GM18511 (cell line): Measurements from ENCODE around the gene CRISP2.

Experiments used
- ATAC-seq: cut with Tn5 transposase; IDR thresholded peaks from one replicate; pipeline ENCODE4 v1.9.1; 2021; ENCODE audit warnings: mild to moderate bottlenecking, moderate library complexity; ENCODE audit not compliant: unreplicated experiment

The CRISP2 gene

DNA sequence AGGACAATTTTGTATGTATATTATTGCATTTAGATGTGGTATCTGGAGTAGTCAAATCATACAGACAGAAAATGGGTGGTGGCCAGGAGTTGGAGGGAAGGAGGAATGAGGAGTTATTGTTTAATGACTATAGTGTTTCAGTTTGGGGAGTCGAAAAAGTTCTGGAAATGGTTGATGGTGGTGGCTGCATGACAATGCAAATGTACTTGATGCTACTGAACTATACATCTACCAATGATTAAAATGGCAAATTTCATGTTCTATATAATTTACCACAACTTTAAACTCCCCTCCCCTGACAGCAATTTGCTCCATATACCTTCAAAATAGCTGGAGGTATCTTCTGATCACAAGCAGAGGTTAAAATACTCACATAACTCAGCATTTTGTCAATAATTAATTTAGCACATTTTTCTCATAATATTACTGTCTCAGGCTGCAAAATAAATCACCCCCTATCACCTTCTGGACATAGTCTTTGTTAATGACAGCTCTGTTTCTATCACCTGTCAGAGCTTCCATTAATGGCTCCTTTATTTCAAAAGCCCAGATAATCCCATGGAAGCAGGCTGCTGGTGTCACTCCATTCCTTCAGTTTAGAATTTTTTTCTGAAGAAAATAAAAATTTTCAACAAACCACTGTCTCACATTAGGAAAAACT, 51.0 kb downstream of the CRISP2 start:
- no peak for ATAC-seq

DNA sequence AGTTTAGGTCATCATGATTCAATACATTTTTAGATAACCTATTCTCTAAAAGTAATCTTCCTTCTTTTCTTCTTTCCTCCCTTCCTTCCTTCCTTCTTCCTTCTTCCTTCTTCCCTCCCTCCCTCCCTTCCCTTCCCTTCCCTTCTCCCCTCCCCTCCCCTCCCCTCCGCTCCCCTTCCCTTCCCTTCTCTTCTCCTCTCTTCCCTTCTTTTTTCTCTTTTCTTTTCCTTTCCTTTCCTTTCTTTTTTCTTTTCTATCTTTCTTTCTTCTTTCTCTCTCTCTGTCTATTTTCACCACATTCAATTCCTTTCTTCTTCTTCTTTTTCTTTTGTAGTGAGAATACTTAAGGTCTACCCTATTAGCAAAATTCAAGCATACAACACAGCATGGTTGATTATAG, 59.4 kb downstream of the CRISP2 start:
- ATAC-seq: no peak

DNA sequence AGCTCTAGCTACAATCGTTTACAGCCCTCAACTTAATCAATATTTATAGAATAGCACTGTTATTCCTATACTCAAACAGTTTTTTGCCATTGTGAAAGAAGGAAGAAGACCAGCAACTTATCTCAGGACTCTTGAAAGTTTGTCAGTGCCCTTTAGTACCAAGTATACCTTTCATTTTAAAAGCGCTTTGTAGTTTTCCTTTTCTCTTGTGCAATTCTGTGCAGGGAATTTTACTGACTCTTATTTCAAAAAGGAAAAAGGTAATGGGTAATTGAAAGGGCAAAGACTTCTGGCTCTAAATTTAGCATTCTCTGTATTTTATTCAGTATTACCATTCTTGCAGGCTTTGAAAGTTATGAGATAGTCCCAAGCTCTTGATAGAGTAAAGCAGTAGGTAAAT, 59.9 kb downstream of the CRISP2 start:
- no peak for ATAC-seq

DNA sequence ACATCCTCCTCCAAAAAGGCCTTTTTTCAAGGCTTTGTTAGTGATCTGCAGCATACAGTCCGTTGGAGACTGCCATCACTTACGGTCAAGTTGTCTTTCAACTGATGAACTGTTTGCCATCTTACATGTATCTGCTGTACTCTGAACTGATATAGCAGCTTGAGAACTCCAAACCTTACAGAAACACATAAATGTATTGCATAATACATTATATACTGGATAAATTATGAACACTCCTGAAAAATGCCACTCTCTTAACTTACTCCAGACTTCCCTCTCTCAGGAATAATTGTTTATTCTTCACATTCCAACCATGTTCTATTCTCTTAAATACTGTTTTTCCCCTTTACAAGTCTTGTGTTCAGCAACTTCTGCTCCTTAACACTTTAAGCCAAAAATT, 62.1 kb downstream of the CRISP2 start:
- ATAC-seq: no peak

DNA sequence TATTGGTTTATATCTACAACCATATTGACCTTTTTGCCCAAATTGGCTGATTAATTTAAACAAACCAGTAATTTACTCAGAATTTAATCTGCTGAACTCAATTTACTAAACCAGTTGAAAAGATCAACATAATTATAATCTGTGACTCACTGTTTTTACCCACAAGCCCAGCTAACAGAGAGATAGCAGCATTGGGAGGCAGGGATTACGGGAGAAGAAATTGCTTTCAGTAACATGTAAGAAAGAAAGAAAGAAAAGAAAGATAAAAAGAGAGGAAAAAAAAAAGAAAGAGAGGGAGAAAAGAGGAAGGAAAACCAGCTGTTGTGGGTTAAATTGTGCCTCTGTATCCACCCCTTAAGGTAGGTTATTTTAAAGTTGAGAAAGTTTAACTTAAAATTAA, 63.4 kb downstream of the CRISP2 start:
- ATAC-seq: no peak

DNA sequence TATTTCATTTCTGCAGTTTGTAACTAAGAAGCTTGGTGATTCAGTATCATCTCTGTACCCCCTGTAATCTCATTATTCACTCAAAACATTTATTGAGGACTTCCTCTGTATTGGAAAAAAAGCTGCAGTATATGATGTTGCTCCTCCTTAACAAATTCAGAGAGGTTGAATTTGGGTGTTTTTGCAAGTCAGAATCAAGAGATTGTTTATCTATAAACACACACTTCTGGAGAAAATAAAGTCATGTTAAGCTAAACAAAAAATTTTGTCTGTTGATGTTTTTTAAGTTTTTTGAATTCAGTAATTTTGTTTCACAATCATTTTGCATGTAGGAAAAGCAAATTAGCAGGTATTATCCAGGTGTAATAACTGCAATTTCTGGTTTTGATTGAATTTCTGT, 65.3 kb downstream of the CRISP2 start:
- ATAC-seq: no peak

DNA sequence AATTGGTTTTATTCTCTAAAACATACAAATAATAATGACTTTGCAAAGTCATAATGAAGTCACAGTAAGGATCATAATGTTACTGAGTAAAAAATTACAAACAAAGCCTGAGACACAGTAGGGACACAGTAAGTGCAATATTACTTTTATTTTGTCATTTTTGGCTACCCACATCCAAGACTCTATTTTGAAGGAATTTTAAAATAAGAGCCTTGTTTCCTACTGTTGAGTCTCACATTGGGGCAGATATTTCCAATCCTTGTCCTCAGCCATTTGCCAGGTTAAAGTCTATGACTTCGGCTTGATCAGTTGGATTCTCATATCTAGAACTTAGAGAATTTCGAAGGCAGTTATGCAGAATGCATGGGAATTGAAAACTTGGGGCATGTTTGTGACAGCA, 65.9 kb downstream of the CRISP2 start:
- ATAC-seq: no peak

DNA sequence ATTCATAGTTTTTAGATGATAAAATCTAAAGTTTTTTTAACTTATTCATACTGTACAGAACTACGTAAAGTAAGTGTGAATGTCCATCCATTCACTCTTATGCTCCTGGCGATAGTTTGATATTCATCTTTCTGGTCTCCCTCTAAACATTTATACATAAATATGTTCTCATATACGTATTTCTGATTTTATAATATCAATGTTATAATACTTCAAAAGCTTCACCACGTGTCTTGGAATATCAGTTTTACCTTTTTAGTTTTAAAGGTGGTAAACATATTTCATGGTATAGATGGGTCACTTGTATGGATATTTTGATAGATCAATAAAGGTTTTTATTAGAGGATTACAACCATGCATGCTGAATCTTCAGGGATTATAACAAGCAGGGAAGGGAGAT, 66.4 kb downstream of the CRISP2 start:
- no peak for ATAC-seq

DNA sequence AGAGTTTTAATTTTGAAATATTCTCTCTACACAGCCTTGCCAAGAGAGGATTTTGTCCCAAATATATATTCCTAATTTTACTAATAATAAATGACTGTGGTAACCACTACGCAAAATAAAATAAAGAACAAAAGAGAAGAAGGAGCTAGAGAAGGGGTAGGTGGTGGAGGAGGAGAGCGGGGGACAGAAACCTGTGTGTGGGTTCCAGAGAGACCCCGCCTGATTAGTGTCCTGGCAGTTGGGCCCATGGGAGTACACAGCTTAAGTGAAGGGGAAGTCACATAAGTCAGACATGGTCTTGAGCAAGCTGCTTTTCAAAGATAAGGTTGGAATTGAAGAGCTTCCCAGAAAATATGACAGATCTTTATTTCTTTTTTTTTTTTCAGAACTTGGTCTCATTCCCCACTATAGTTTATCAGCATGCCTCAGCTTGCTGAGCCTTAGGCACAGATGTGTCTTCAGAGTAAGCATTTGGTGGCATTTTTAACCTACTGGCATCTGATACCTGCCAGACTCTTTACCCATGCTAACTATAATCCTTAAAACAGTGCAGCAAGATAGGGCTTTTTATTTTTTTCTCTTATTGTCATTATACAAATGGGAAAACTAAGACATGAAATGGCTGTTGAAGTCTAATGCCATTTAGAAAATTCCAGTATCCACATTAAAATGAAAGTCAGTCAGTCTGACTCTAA, 67.1 kb downstream of the CRISP2 start:
- ATAC-seq: no peak

DNA sequence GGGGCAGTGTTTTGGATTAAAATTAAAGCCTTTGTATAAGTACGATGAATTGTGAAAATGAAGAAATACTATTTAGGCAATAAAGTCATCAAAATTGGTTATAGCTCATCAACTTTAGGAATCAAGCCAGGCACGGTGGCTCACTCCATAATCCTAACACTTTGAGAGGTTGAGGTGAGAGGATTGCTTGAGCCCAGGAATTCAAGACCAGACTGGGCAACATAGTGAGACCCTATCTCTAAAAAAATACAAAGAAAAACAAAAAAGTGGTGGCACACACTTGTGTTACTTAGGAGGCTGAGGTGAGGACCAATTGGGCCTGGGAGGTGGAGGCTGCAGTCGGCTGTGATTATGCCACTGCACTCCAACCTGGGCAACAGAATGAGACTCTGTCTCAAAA, 68.2 kb downstream of the CRISP2 start:
- no peak for ATAC-seq
